Osteoblast (primary cell): ENCODE measurements around the gene PROX1. TPM values are rescaled to one million over a fixed set of nuclear protein-coding genes. Genes with fewer than 3 reads are reported as not detected.
"Not testable (repeated sequence)": the region's sequence is repeated elsewhere in the genome, so short reads cannot be mapped to it uniquely, and the experiment has no call there.

Source experiments
- DNase-seq: peaks from one replicate; pipeline ENCODE4 v3.0.0; 2011; ENCODE audit warnings: low spot score, mixed read lengths; ENCODE audit not compliant: insufficient read length; ENCODE audit errors: missing footprints
- H2AFZ ChIP-seq: 2 replicates; pipeline ENCODE4 v1.6.0; 2011; ENCODE audit warnings: mild to moderate bottlenecking, low read length
- H3K27ac ChIP-seq: 2 replicates; pipeline ENCODE4 v1.5.1; 2011; ENCODE audit warnings: mild to moderate bottlenecking, low read depth, low read length, moderate library complexity
- H3K27me3 ChIP-seq: 2 replicates; pipeline ENCODE4 v1.6.0; 2012; ENCODE audit warnings: mild to moderate bottlenecking, control low read depth, inconsistent platforms, low read length, moderate library complexity; ENCODE audit not compliant: insufficient read depth
- H3K36me3 ChIP-seq: 2 replicates; pipeline ENCODE4 v1.5.1; 2011; ENCODE audit warnings: mild to moderate bottlenecking, low read length, control low read depth, moderate library complexity; ENCODE audit not compliant: insufficient read depth
- H3K4me1 ChIP-seq: 2 replicates; pipeline ENCODE4 v1.5.1; 2011; ENCODE audit warnings: mild to moderate bottlenecking, low read length, control low read depth, moderate library complexity; ENCODE audit not compliant: insufficient read depth
- H3K4me2 ChIP-seq: 2 replicates; pipeline ENCODE4 v1.6.0; 2011; ENCODE audit warnings: mild to moderate bottlenecking, low read length; ENCODE audit not compliant: insufficient read depth
- H3K4me3 ChIP-seq: fragments of 200-600 bp; sonication (generic); 3 replicates; pipeline ENCODE4 v1.5.1; 2012; ENCODE audit warnings: mild to moderate bottlenecking, low read length, inconsistent platforms; ENCODE audit not compliant: insufficient read depth
- H3K79me2 ChIP-seq: 2 replicates; pipeline ENCODE4 v1.6.0; 2012; ENCODE audit warnings: mild to moderate bottlenecking, low read length, control low read depth, inconsistent platforms; ENCODE audit not compliant: insufficient read depth
- H3K9me3 ChIP-seq: 2 replicates; pipeline ENCODE4 v1.5.1; 2011; ENCODE audit warnings: low read depth, low read length, control low read depth
- H4K20me1 ChIP-seq: 2 replicates; pipeline ENCODE4 v1.6.0; 2012; ENCODE audit warnings: mild to moderate bottlenecking, low read length, control low read depth; ENCODE audit not compliant: insufficient read depth
- total RNA-seq: library from RNA; depleted of rRNA; stranded (reverse); fragments of >200 nt; gene quantifications from 2 replicates; pipeline ENCODE4 v1.2.3, GENCODE V29; 2012
- TF ChIP-seq, protein P1 (sequence below): IDR thresholded peaks from 2 replicates; pipeline ENCODE4 v1.5.1; 2011; ENCODE audit warnings: mild to moderate bottlenecking, low read depth, low read length, moderate library complexity; ENCODE audit errors: extremely low read depth

PROX1 gene
- total RNA-seq, 1 donor, result under 0.01 TPM

DNA sequence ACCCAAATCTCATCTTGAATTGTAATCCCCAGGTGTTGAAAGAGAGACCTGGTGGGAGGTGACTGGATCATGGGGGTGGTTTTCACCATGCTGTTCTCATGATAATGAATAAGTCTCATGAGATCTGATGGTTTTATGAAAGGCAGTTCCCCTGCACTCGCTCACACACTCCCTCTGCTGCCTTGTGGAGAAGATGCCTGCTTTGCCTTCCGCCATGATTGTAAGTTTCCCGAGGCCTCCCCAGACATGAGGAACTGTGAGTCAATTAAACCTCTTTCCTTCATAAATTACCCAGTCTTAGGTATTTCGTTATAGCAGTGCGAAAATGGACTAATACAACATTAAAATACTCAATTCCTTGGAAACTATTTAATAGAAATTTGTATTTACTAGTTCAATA is 99.2 kb downstream of the PROX1 start:
- no peak overlapping the region for H3K27ac ChIP-seq
- no peaks in the 10 kb centered on the region for H3K79me2 ChIP-seq
- DNase-seq, result no peak
- no peaks in the 10 kb centered on the region for H3K27me3 ChIP-seq
- no peaks in the 10 kb centered on the region for H3K4me1 ChIP-seq
- H2AFZ ChIP-seq, result no peak overlapping the region
- H3K4me3 ChIP-seq, result no peak overlapping the region
- H4K20me1 ChIP-seq, result no peaks in the 10 kb centered on the region
- H3K36me3 ChIP-seq, result no peaks in the 10 kb centered on the region
- no peak overlapping the region for H3K4me2 ChIP-seq
- TF ChIP-seq, protein P1, sequence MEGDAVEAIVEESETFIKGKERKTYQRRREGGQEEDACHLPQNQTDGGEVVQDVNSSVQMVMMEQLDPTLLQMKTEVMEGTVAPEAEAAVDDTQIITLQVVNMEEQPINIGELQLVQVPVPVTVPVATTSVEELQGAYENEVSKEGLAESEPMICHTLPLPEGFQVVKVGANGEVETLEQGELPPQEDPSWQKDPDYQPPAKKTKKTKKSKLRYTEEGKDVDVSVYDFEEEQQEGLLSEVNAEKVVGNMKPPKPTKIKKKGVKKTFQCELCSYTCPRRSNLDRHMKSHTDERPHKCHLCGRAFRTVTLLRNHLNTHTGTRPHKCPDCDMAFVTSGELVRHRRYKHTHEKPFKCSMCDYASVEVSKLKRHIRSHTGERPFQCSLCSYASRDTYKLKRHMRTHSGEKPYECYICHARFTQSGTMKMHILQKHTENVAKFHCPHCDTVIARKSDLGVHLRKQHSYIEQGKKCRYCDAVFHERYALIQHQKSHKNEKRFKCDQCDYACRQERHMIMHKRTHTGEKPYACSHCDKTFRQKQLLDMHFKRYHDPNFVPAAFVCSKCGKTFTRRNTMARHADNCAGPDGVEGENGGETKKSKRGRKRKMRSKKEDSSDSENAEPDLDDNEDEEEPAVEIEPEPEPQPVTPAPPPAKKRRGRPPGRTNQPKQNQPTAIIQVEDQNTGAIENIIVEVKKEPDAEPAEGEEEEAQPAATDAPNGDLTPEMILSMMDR, result no peak
- H3K9me3 ChIP-seq, result no peaks in the 10 kb centered on the region

DNA sequence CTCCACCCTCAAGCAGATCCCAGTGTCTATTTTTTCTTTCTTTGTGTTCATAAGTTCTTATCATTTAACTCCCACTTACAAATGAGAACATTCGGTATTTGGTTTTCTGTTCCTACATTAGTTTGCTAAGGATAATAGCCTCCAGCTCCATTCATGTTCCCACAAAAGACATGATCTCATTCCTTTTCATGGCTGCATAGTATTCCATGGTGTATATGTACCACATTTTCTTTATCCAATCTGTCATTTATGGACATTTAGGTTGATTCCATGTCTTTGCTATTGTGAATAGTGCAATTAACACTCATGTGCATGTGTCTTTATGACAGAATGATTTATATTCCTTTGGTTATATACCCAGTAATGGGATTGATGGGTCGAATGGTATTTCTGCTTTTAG is 101.2 kb downstream of the PROX1 start:
- not testable (repeated sequence) for H3K27me3 ChIP-seq, H2AFZ ChIP-seq, H3K79me2 ChIP-seq, H3K4me3 ChIP-seq, DNase-seq, H3K4me1 ChIP-seq, H3K4me2 ChIP-seq, H3K27ac ChIP-seq, H4K20me1 ChIP-seq, H3K9me3 ChIP-seq, H3K36me3 ChIP-seq
